PC-9 (cell line): ENCODE results near the gene TSHZ2. TPM values are rescaled to one million over a fixed set of nuclear protein-coding genes. Genes with fewer than 3 reads are reported as not detected.

Experiments
- BruUV-seq: library from RNA; stranded (reverse); fragments of 400-500 nt; replicated peaks from 2 replicates; lab custom pipeline; 2021; lab: Mats Ljungman, UMichigan
- CTCF ChIA-PET: fragments of 300-600 bp; sonication (Branson Sonifier 250); formaldehyde crosslinking; loops from one replicate; lab custom pipeline; 2022; ENCODE audit warnings: antibody characterized with exemption; lab: Charles Lee
- POLR2A ChIA-PET: fragments of 300-600 bp; sonication (Branson Sonifier 250); formaldehyde crosslinking; loops from one replicate; lab custom pipeline; 2022; ENCODE audit warnings: antibody characterized with exemption; ENCODE audit not compliant: unreplicated experiment; lab: Charles Lee
- DNase-seq, 2 experiments: peaks; one replicate each; pipeline versions ENCODE4 v3.0.0 to v3.0.0-alpha.2; 2015 to 2022; ENCODE audit warnings: mixed read lengths in 1 of 2
- H2AFZ ChIP-seq: fragments of 200-600 bp; sonication (generic); 2 replicates; pipeline ENCODE4 v1.8.1; 2017; ENCODE audit warnings: antibody characterized with exemption
- H3F3A ChIP-seq: fragments of 200-600 bp; sonication (generic); 2 replicates; pipeline ENCODE4 v1.8.1; 2017; ENCODE audit warnings: antibody characterized with exemption, mild to moderate bottlenecking, low read depth; ENCODE audit not compliant: insufficient read depth
- H3K27ac ChIP-seq: fragments of 200-600 bp; sonication (generic); 2 replicates; pipeline ENCODE4 v1.6.1; 2016; ENCODE audit warnings: mixed run types
- H3K27me3 ChIP-seq: fragments of 200-600 bp; sonication (generic); 2 replicates; pipeline ENCODE4 v1.6.1; 2016; ENCODE audit warnings: low read depth, mixed run types; ENCODE audit not compliant: insufficient read depth
- H3K36me3 ChIP-seq: fragments of 200-600 bp; sonication (generic); 2 replicates; pipeline ENCODE4 v1.6.1; 2016; ENCODE audit warnings: low read depth, mixed run types
- H3K4me1 ChIP-seq: fragments of 200-600 bp; sonication (generic); replicated peaks from 2 replicates; pipeline ENCODE4 v1.6.1; 2016; ENCODE audit warnings: mixed run types; ENCODE audit not compliant: insufficient read depth
- H3K4me2 ChIP-seq: fragments of 200-600 bp; sonication (generic); 2 replicates; pipeline ENCODE4 v1.6.1; 2017; ENCODE audit warnings: mixed run types
- H3K4me3 ChIP-seq: fragments of 200-600 bp; sonication (generic); 2 replicates; pipeline ENCODE4 v1.6.1; 2016; ENCODE audit warnings: mixed run types
- H3K79me2 ChIP-seq: fragments of 200-600 bp; sonication (generic); 2 replicates; pipeline ENCODE4 v1.6.1; 2017; ENCODE audit warnings: low read depth, mixed run types
- H3K9me2 ChIP-seq: fragments of 200-600 bp; sonication (generic); 2 replicates; pipeline ENCODE4 v1.8.1; 2017; ENCODE audit warnings: mild to moderate bottlenecking; ENCODE audit not compliant: insufficient read depth
- H3K9me3 ChIP-seq: fragments of 200-600 bp; sonication (generic); 2 replicates; pipeline ENCODE4 v1.8.1; 2016; ENCODE audit warnings: low read depth; ENCODE audit not compliant: insufficient read depth
- H4K20me1 ChIP-seq: fragments of 200-600 bp; sonication (generic); 2 replicates; pipeline ENCODE4 v1.8.1; 2017; ENCODE audit not compliant: insufficient read depth
- CTCF ChIP-seq: fragments of 200-600 bp; sonication (generic); conservative IDR thresholded peaks from 2 replicates; pipeline ENCODE4 v1.6.1; 2017; ENCODE audit warnings: mixed run types, antibody characterized with exemption, mild to moderate bottlenecking, moderate library complexity
- EZH2 ChIP-seq: fragments of 200-600 bp; sonication (generic); IDR thresholded peaks from 2 replicates; pipeline ENCODE4 v1.8.0; 2017; ENCODE audit warnings: antibody characterized with exemption, low read depth
- intact Hi-C: fragments of 100-400 bp; cut with micrococcal nuclease; formaldehyde crosslinking; loops from one replicate; pipeline ENCODE4 v1.10.0; 2022; ENCODE audit not compliant: unreplicated experiment
- total RNA-seq: library from RNA; stranded (reverse); gene quantifications from 2 replicates; pipeline ENCODE4 v1.2.3, GENCODE V29; 2021

The TSHZ2 gene
- total RNA-seq, 1 experiment from 2014 or later, result not detected

- no peaks in the 10 kb centered on the region for H3K9me2 ChIP-seq
- H3K27ac ChIP-seq, result no peak overlapping the region
- H2AFZ ChIP-seq, result no peak overlapping the region
- POLR2A ChIA-PET, result no interaction called here
- no peak for DNase-seq
- no peaks in the 10 kb centered on the region for H4K20me1 ChIP-seq
- TF ChIP-seq CTCF, result no peak
- no peak for TF ChIP-seq EZH2
- H3K4me1 ChIP-seq, result no peaks in the 10 kb centered on the region
- intact Hi-C loops, result no loop called here
- no peak overlapping the region for H3K4me3 ChIP-seq
- CTCF ChIA-PET, result no interaction called here
- H3K79me2 ChIP-seq, result no peaks in the 10 kb centered on the region
- no TSS peak for BruUV-seq
- no peaks in the 10 kb centered on the region for H3K36me3 ChIP-seq
- no peaks in the 10 kb centered on the region for H3K9me3 ChIP-seq
- H3K27me3 ChIP-seq, result peaks cover 68% of the 10 kb centered on the region
- H3F3A ChIP-seq, result no peaks in the 10 kb centered on the region
- no peak overlapping the region for H3K4me2 ChIP-seq
Measured at GRCh38 chr20:53439046-53439445, 466.9 kb downstream of the TSHZ2 start.

GRCh38 chr20:53439616-53440015 lies 467.5 kb downstream of the TSHZ2 start:
- TF ChIP-seq CTCF, result no peak
- no peak for TF ChIP-seq EZH2

GRCh38 chr20:53444401-53445149 lies 472.4 kb downstream of the TSHZ2 start:
- Histone ChIP-seq H3K9me2 (no peaks in the 10 kb centered on the region), H3K9me3 (no peaks in the 10 kb centered on the region; the same call in 1 of the 2 replicates), H3K4me1 (no peaks in the 10 kb centered on the region), H3F3A (no peaks in the 10 kb centered on the region), H3K36me3 (no peaks in the 10 kb centered on the region), H2AFZ (no peak overlapping the region), H4K20me1 (no peaks in the 10 kb centered on the region), H3K27ac (no peak overlapping the region), H3K4me2 (no peak overlapping the region), H3K27me3 (peaks cover 67% of the 10 kb centered on the region), H3K79me2 (no peaks in the 10 kb centered on the region), H3K4me3 (no peak overlapping the region)
- intact Hi-C loops, result no loop called here
- DNase-seq, result no peak
- no TSS peak for BruUV-seq
- ChIA-PET CTCF (no interaction called here), POLR2A (no interaction called here)
- TF ChIP-seq EZH2 (no peak), CTCF (no peak)

More at GRCh38 chr20:53439616-53440015, 467.5 kb downstream of the TSHZ2 start:
- intact Hi-C loops, result no loop called here
- peaks cover 68% of the 10 kb centered on the region for H3K27me3 ChIP-seq
- H3K4me3 ChIP-seq, result no peak overlapping the region
- no peak for DNase-seq
- H3K9me2 ChIP-seq, result no peaks in the 10 kb centered on the region
- no peaks in the 10 kb centered on the region for H3K36me3 ChIP-seq
- POLR2A ChIA-PET, result no interaction called here
- no peaks in the 10 kb centered on the region for H3F3A ChIP-seq
- H4K20me1 ChIP-seq, result no peaks in the 10 kb centered on the region
- CTCF ChIA-PET, result no interaction called here
- H3K9me3 ChIP-seq, result no peaks in the 10 kb centered on the region
- no peaks in the 10 kb centered on the region for H3K4me1 ChIP-seq
- no peaks in the 10 kb centered on the region for H3K79me2 ChIP-seq
- H2AFZ ChIP-seq, result no peak overlapping the region
- H3K4me2 ChIP-seq, result no peak overlapping the region
- H3K27ac ChIP-seq, result no peak overlapping the region
- no TSS peak for BruUV-seq
